Right lobe of liver (tissue), 6 donors: ENCODE measurements around the gene ARL15. TPM values are rescaled to one million over a fixed set of nuclear protein-coding genes. Genes with fewer than 3 reads are reported as not detected.

Experiments used
- ATAC-seq, 4 donors: fragments of 200-7000 bp; cut with Tn5 transposase; one replicate each; pipeline ENCODE4 v1.9.1; 2020; ENCODE audit warnings: mild to moderate bottlenecking in 4 of 4, moderate library complexity in 4 of 4
- DNase-seq, 3 donors: peaks; one replicate each; pipeline ENCODE4 v3.0.0-alpha.2; 2020
- H3K27ac ChIP-seq, 3 donors: fragments of 200-600 bp; one replicate each; pipeline ENCODE4 v1.8.0; 2022
- H3K27me3 ChIP-seq, 2 donors: fragments of 200-600 bp; one replicate each; pipeline ENCODE4 v1.8.0; 2022
- H3K36me3 ChIP-seq, 4 donors: fragments of 200-600 bp; sonication (generic) in 1 of 4; one replicate each; pipeline versions ENCODE4 v1.5.1 to v1.8.0; 2017 to 2022; ENCODE audit warnings: control low read depth in 1 of 4
- H3K4me1 ChIP-seq, 4 donors: fragments of 200-600 bp; sonication (generic) in 1 of 4; one replicate each; pipeline versions ENCODE4 v1.5.1 to v1.8.0; 2017 to 2022; ENCODE audit warnings: control low read depth in 1 of 4
- H3K4me3 ChIP-seq, 3 donors: fragments of 200-600 bp; one replicate each; pipeline ENCODE4 v1.8.0; 2022
- H3K9me3 ChIP-seq, 4 donors: fragments of 200-600 bp; sonication (generic) in 1 of 4; one replicate each; pipeline versions ENCODE4 v1.5.1 to v1.8.0; 2017 to 2022; ENCODE audit warnings: control low read depth in 1 of 4
- POLR2A ChIP-seq: fragments of 450-650 bp; IDR thresholded peaks from one replicate; pipeline ENCODE4 v1.6.1; 2017; ENCODE audit warnings: antibody characterized with exemption, mild to moderate bottlenecking
- WGBS: methylation state at CpG from one replicate; pipeline ENCODE4 v1.1.6; 2018; ENCODE audit warnings: low coverage, low lambda C conversion rate; ENCODE audit not compliant: insufficient coverage; ENCODE audit errors: missing lambda C conversion rate; 5-methylcytosine and 5-hydroxymethylcytosine counted together
- intact Hi-C, 2 donors: fragments of 100-400 bp; cut with DNase I; formaldehyde crosslinking; loops; one replicate each; pipeline versions ENCODE4 v1.11.2 to v1.14.1; 2022
- total RNA-seq, 6 experiments: library from RNA; depleted of rRNA in 2 of 6; stranded (reverse); fragments of >200 nt in 2 of 6; fragmentation: NEBNext Ultra II Directional in 3 of 6; extraction: Animal tissue kit (Norgen Biotek cat#: 25700) in 3 of 6; gene quantifications; one replicate each; pipeline versions ENCODE4 v1.1.0 to v1.2.4, GENCODE V29; 2016 to 2023
- TF ChIP-seq, protein P1 (sequence below), 4 donors: fragments of 200-600 bp in 3 of 4; fragments of 450-650 bp in 1 of 4; IDR thresholded peaks; one replicate each; pipeline versions ENCODE4 v1.5.1 to v1.8.0; 2016 to 2022; ENCODE audit warnings: antibody characterized with exemption in 4 of 4, mild to moderate bottlenecking in 2 of 4
- donor health status: DM: no; HTN: yes; CAD: no.
- donor health status: DM: no; HTN: no; CAD: no.
- donor health status: DM: no; HTN: no; CAD: no.
- donor health status: DM: no; HTN: yes; CAD: no.
- donor health status: DM: no; HTN: yes; CAD: no.

Gene ARL15
- total RNA-seq, 6 experiments from 2014 or later = 6.3 to 16.5 (median 9.6) TPM

DNA sequence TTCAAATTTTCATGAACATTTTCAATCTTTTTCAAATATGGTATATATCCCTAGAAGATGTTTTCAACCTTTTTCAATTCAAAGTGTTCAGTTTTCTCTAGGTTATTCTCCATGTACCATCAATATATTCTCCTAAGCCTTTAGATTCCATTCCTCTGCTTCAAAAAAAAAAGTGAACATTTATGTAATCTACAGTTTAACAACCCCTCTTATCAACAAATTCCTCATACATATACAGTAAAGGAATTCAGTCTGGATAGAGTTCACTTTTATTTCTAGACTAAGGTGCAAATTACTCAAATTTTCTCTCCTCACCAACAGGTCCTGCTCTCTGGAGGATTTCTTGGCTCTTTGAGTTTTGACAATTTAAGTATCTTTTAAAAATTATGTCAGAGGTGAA is 150.0 kb downstream of the ARL15 start:
- no peak overlapping the region for H3K4me3 ChIP-seq
- no peaks in the 10 kb centered on the region for H3K9me3 ChIP-seq
- H3K36me3 ChIP-seq = no peaks in the 10 kb centered on the region
- no peaks in the 10 kb centered on the region for H3K4me1 ChIP-seq
- ATAC-seq (no peak), DNase-seq (no peak)
- intact Hi-C loops = no loop called here
- TF ChIP-seq, protein P1, sequence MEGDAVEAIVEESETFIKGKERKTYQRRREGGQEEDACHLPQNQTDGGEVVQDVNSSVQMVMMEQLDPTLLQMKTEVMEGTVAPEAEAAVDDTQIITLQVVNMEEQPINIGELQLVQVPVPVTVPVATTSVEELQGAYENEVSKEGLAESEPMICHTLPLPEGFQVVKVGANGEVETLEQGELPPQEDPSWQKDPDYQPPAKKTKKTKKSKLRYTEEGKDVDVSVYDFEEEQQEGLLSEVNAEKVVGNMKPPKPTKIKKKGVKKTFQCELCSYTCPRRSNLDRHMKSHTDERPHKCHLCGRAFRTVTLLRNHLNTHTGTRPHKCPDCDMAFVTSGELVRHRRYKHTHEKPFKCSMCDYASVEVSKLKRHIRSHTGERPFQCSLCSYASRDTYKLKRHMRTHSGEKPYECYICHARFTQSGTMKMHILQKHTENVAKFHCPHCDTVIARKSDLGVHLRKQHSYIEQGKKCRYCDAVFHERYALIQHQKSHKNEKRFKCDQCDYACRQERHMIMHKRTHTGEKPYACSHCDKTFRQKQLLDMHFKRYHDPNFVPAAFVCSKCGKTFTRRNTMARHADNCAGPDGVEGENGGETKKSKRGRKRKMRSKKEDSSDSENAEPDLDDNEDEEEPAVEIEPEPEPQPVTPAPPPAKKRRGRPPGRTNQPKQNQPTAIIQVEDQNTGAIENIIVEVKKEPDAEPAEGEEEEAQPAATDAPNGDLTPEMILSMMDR (IDR thresholded peaks at IDR 0.05) = no peak
- no peak for TF ChIP-seq POLR2A
- H3K27ac ChIP-seq = no peak overlapping the region
- H3K27me3 ChIP-seq = no peaks in the 10 kb centered on the region

DNA sequence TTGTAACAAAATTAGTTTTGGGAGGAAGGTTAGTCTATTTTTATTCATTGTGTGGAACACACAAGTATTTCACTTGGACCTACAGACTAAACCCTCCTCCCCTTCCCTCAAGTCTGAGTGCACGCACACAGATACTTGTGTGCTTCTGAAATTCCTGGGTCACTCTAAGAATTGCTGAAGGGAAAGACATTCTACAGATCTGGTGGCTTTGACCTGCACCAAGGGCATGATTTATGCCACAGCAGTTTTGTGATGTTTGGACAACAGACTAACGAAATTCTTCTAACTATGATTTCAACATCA is 150.5 kb downstream of the ARL15 start:
- intact Hi-C loops = no loop called here
- H3K4me1 ChIP-seq = no peaks in the 10 kb centered on the region
- H3K27me3 ChIP-seq = no peaks in the 10 kb centered on the region
- no peaks in the 10 kb centered on the region for H3K9me3 ChIP-seq
- DNase-seq = no peak
- H3K4me3 ChIP-seq = no peak overlapping the region
- H3K27ac ChIP-seq = no peak overlapping the region
- TF ChIP-seq, protein P1 (IDR thresholded peaks at IDR 0.05) = no peak
- no peak for TF ChIP-seq POLR2A
- 72% methylated on average over 2 of the region's 2 CpGs for WGBS
- no peak for ATAC-seq
- H3K36me3 ChIP-seq = no peaks in the 10 kb centered on the region

DNA sequence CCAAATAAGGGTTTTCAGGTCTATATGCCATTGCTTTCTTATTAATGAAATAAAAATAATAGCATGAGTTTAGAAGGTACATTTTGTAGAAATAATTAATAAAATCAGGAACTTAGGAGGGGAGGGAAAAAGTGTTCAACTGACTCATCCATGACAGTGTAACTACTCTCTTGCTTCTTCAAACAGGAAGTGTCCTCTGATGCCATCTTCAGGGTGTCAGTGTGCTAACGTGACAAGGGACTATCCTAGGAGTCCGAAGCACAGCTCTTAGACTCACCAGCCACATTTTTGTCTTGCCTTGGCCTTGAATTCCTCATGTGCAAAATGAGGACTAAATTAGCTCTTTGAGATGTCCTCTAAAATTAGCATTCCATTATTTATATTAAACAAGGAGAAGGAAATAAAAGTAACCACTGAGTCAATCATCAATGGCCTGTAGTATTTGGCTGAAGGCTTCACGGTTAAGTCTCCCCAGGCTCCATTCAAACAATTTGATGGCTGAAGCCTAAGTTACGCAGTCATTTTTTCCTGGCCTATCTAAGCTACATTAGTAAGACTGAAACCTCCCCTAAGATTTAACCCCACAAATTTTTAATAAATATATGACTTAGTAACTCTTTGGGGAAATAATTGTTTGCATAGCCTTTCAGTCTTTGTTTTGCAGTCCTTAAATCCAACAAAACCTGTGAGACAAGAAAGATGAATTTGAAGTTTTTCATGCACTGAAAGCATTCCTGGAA is 151.1 kb downstream of the ARL15 start:
- DNase-seq (no peak), ATAC-seq (peak in 1 of 4 donors; percentile 33)
- Histone ChIP-seq H3K36me3 (no peaks in the 10 kb centered on the region), H3K27ac (no peak overlapping the region), H3K4me3 (no peak overlapping the region), H3K9me3 (no peaks in the 10 kb centered on the region), H3K4me1 (no peaks in the 10 kb centered on the region), H3K27me3 (no peaks in the 10 kb centered on the region)
- 81% methylated on average over 3 of the region's 4 CpGs for WGBS
- intact Hi-C loops = no loop called here
- TF ChIP-seq POLR2A = no peak
- TF ChIP-seq, protein P1 (IDR thresholded peaks at IDR 0.05) = no peak

DNA sequence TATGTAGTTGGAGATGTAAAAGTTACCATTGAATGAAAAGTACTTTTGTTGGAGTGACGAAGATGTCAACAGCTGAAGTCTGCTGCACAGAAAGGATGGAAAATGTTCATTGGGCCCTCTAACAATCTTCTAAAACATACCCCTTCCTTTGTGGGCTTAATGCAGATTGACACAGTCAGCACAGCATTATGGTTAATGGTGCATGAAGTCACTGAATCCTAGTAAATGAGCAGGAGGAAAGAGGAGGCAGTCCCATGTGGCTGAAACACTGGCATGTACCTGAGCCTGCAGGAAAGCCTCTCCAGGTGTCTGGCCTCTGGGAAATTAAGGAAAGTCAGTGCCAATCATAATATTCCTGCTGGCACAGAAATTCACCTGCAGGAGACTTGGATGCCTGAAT is 153.8 kb downstream of the ARL15 start:
- intact Hi-C loops = no loop called here
- TF ChIP-seq POLR2A = no peak
- TF ChIP-seq, protein P1 (IDR thresholded peaks at IDR 0.05) = no peak
- Histone ChIP-seq H3K36me3 (no peaks in the 10 kb centered on the region), H3K4me3 (no peak overlapping the region), H3K27ac (no peak overlapping the region), H3K4me1 (no peaks in the 10 kb centered on the region), H3K27me3 (no peaks in the 10 kb centered on the region), H3K9me3 (peaks cover 0 to 3% (median 0%) of the 10 kb centered on the region in 4 donors)
- 86% methylated on average over 1 of the region's 1 CpG for WGBS
- ATAC-seq = no peak
- no peak for DNase-seq

DNA sequence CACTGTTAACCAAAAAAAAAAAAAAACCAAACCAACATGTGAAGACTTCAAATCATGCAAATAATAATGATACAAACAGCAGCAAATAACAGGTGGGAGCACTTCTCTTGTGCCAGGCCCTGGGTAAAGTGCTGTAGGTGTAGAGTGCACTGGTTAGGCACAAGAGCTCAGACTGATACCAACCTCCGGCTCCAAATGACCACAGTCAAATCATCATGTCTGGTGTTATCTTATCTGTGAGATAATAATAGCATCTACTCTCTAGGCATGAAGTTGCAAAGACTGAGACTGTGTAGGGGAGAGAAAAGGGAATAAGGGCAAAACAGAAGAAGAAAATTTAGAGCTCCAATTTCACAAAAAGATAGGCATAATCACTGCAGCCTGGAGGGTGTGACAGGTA is 159.5 kb downstream of the ARL15 start:
- no peak for ATAC-seq
- DNase-seq = no peak
- Histone ChIP-seq H3K4me3 (no peak overlapping the region), H3K4me1 (no peaks in the 10 kb centered on the region), H3K36me3 (no peaks in the 10 kb centered on the region), H3K9me3 (peaks cover 0 to 3% (median 0%) of the 10 kb centered on the region in 4 donors), H3K27me3 (no peaks in the 10 kb centered on the region), H3K27ac (no peak overlapping the region)
- intact Hi-C loops = no loop called here
- 80% methylated on average over 1 of the region's 1 CpG for WGBS
- no peak for TF ChIP-seq POLR2A
